ENCODE results near the gene TEX13B.

DNA sequence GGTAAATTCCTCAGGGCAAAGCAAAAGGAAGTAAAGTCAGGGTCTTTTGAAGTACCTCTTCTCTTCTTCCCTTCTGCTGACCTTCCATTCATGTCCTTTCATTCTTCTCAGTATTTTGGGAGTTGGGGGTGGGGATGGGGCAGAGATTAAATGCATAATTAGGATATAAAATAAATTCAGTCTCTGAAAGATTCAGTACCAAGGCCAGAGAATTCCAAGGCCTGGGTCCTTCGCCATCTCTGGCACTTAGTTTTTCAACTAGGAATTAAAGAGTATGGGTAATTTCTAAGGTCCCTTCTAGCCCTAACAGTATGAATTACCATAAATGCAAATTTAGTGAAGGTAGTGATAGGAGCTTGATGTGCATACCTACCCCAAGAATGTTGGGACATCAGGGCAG is 47.9 kb downstream of the TEX13B start:
- TF ChIP-seq POLR2A (IDR thresholded peaks at IDR 0.05), result no peak
- TF ChIP-seq, protein P1, sequence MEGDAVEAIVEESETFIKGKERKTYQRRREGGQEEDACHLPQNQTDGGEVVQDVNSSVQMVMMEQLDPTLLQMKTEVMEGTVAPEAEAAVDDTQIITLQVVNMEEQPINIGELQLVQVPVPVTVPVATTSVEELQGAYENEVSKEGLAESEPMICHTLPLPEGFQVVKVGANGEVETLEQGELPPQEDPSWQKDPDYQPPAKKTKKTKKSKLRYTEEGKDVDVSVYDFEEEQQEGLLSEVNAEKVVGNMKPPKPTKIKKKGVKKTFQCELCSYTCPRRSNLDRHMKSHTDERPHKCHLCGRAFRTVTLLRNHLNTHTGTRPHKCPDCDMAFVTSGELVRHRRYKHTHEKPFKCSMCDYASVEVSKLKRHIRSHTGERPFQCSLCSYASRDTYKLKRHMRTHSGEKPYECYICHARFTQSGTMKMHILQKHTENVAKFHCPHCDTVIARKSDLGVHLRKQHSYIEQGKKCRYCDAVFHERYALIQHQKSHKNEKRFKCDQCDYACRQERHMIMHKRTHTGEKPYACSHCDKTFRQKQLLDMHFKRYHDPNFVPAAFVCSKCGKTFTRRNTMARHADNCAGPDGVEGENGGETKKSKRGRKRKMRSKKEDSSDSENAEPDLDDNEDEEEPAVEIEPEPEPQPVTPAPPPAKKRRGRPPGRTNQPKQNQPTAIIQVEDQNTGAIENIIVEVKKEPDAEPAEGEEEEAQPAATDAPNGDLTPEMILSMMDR (IDR thresholded peaks at IDR 0.05), result no peak
